T-helper 9 cell (primary cell): ENCODE results near the gene THOC6.

Experiments
- DNase-seq: peaks from one replicate; pipeline ENCODE4 v3.0.0-alpha.2; 2020
- total RNA-seq, 2 donors: gene quantifications; one replicate each; lab custom pipeline; 2026; lab: John Stamatoyannopoulos, UW

Gene THOC6
- 12.8 to 30.8 reads per million in 2 donors for total RNA-seq

DNA sequence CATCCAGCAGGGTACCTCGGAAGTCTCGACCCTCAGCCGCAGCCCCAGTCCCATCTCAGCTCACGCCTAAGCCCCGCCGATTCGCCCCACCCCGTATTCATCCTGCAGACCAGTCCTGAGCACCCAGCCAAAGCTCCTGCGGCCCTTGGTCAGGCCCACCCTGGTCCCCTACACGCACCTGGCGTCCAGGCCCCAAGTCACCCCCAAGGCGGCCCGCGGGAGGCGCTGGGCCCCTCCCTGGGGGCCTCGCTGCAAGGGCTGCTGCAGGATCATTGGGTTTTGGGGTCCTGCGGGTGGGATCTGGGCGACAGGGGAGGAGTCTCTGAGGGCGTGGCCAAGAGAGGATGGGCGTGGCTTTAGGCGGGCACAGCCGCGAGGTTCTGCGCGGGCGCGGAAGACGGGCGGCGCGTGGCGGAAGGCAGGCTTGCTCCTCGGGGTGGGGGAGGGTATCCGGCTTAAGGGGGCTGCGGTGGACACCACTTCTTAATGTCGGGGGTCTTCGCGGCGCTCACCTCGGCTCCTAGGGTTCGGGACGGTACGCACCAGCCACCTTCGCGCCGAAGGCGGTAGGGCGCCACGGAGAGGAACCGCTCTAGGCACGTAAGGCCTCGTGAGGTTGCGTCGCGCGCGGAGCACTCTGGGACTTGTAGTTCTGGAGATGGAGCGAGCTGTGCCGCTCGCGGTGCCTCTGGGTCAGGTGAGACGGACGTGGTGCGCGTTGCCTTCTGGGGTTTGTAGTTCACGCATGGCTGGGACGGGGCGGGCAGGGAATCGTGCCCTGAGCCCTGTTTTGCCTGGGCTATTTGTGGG lies at the start of gene THOC6, which contains the start of gene HCFC1R1:
Gene THOC6, plus strand, starts transcription at position 367 of the 810 bp plus-strand sequence. Its CDS starts 292 bp downstream, at position 659.
Gene HCFC1R1, minus strand, starts transcription at position 274 of the 810 bp plus-strand sequence. Its CDS starts 1 bp downstream, at position 273.
- peak; percentile 92 for DNase-seq

DNA sequence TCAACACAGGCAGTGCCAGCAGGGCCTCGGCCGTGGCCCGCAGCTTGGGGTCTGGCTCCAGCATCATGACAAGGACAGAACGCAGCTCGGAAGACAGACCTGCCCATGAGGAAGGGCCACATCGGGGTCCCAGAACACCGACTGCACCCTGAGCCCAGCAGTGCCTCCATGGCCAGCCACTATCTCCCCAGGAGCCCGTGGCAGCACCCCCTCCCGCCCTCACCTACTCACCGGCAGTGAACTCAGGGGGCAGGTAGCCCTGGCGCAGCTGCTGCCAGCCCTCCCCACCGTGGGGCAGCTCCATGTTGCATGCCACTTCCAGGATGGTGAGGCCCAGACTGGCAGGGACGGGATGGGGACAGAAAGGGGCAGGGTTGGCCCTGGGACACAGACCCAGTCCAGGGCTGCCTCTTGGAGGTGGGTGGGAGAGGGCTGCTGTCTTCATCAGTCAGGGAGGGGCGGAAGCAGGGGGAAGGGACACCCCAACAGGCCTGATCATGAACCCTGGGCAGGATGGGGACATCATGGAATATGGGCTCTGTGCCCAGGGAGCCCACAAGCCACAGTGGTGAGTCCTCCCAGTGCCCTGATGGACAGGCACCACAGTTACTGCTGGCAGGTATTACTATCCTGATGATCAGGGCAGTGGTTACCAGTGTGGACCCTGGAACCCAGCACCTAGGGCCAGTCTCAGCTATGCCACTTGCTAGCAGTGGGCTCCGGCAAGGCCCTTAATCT lies 49.3 kb upstream of the THOC6 start:
- no peak for DNase-seq

DNA sequence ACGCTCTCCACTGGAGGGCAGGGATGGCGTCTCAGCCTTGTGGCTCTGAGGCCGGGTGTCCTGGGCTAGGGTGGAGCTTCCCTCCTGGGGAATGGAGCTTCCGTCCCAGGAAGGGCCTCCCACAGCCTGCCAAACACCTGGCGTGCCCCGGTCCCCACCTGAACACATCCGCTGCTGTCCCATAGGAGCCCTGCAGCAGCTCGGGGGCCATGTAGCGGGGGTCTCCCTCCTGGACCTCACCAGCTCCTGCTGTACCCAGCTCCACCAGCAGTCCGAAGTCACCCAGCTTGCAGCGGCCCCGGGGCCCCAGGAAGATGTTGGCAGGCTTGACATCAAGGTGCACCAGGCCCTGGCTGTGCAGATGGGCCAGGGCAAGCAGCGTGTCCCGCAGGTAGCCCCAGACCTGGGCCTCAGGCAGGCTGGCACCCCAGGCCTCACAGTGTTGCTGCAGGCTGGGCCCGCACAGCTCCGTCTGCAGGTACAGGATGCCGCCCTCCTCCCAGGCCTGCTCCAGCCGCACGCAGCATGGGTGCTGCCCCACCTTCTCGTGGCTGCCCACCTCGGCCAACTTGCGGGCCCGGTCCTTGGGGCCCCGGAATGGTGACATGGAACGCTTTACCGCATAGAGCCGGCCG lies 48.6 kb upstream of the THOC6 start:
- no peak for DNase-seq

DNA sequence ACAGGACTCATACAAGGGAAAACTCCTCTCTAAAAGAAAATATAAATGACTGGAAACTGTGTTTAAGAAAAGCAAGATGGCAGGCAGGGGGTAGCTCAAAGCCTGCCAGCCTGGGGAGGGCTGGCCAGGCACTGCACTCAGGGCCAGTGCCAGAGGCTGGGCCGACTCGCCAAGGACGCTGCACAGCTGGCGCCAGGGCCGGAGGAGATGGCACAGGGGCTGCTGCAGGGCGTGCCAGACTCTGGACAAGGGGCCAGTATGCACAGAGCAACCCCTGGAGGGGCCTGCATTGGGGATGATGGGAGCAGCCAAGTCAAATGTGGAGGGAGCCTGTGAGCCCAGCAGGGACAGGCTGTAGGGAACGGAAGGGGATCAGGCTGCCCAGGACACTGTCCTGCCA lies 47.6 kb upstream of the THOC6 start:
- no peak for DNase-seq

GRCh38 chr16:2976673-2977072 lies 47.2 kb upstream of the THOC6 start:
- DNase-seq: no peak

DNA sequence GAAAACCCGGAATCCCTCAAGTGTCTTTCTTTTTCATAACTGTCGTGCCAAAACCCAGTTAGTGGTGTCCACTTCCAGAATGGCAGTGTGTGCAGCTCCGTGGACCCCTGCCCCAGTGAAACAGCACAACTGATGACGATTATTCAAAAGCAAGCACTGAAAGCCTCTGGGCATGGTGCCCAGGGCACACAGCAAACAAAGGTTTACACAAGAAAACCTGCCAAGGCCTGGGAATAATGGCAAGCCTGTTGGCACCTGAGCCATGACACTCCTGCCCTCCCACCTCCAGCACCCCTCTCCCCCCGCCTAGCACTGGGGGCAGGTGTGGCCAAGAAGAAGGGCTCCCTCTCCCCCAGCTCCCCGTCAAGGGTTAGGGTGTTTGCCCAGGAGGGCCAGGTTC lies 46.4 kb upstream of the THOC6 start:
- DNase-seq: no peak

GRCh38 chr16:2979669-2980226 lies 44.1 kb upstream of the THOC6 start:
- DNase-seq: no peak

DNA sequence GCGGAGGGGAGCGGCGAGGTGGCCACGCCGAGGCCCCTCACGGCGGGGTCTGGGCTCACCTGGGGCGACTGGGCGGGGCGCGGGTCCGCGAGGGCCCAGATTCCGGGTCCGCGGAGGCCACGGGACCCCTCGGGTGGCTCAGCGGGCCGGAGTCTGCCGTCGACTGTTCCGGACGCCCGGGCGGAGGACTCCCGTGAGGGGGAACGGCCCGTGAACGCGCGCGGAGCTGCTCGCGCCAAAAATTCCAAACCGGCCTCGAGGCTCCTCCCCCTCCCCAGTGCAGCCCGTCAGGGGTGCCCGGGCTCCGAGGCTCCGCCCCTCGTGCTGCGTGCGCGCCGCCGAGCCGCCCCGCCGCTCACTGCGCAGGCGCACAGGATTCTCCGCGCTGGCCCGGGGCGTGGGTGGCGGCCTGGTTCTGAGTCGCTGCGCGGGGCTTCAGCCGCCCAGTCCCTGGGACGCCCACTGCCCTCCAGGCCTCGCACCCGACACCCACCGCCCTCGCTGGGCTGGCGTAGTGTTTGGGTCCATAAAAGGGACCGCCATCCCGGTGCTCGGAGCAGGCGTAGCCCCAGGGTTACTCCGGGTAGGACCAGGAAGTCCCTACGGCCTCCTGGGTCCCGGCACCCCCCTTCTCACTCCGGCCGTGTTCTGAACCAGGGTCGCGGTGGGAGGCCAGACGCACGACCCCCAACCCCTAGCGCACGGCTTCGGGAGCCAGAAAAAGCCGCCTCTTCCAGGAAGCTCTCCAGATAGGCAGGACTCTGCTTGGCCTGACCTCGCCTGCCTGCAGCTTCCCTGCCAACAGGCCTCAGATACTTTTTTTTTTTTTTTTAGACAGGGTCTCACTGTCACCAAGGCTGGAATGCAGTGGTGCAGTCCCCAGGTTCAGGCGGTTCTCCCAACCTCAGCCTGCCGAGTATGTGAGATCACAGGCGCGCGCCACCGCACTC lies 43.3 kb upstream of the THOC6 start, which contains the start of gene PKMYT1:
Gene PKMYT1, minus strand, starts transcription at position 220 of the 950 bp plus-strand sequence. CDS start 789 bp downstream, outside the sequence.
- peak; percentile 93 for DNase-seq

GRCh38 chr16:2981177-2981898 lies 42.5 kb upstream of the THOC6 start:
- DNase-seq: no peak

DNA sequence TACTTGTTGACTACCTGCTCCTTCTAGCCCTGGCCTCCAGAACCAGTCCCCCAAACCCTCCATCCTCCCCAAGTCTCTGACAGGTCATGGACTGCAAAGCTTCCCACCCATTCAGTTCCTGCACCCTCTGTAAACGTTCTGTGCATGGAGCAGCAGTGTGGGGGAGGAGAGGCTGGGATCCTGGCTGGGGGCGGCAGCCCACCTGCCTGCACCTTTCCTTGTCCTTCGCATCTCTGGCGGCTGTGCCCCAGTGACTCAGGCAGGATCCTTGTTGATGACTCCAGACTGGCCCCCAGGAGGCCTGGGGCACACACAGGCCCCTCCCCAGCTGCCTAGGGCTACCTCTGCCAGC lies 42.0 kb upstream of the THOC6 start:
- no peak for DNase-seq

GRCh38 chr16:2982402-2982801 lies 41.4 kb upstream of the THOC6 start:
- DNase-seq: no peak

DNA sequence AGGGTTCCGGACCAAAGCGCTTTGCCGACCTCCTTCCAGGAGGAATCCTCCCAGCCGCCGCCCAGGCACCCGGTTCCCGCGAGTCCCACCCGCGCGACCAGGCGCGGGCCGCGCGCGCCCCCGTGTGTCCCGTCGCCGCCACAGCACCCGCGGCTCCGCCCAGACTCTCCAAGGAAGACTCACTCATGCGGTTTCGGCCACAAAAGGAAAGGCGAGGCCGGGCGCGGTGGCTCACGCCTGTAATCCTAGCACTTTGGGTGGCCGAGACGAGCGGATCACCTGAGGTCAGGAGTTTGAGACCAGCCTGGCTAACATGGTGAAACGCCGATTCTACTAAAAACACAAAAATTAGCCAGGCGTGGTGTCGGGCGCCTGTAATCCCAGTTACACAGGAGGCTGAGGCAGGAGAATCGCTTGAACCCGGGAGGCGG lies 40.1 kb upstream of the THOC6 start:
- DNase-seq: peak; percentile 62

DNA sequence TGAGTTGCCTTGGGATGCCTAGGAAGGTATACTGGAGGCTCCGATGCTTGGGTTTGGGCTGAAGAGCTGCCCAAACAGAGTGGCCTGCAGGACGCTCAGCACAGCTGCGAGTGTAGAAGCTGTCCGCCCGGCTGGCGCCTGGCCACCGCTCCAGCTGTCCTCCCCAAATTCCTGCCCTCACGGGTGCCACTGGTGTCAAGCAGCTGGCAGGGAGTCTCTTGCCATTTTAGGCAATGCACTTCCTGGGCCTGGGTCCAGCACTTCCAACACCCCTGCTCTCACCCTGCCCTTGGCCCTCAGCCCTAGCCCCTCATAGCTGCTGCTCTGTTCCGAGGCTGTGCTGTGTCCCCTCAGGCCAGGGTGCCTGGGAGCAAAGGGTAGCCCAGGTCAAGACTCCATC lies 38.4 kb upstream of the THOC6 start:
- DNase-seq: no peak

DNA sequence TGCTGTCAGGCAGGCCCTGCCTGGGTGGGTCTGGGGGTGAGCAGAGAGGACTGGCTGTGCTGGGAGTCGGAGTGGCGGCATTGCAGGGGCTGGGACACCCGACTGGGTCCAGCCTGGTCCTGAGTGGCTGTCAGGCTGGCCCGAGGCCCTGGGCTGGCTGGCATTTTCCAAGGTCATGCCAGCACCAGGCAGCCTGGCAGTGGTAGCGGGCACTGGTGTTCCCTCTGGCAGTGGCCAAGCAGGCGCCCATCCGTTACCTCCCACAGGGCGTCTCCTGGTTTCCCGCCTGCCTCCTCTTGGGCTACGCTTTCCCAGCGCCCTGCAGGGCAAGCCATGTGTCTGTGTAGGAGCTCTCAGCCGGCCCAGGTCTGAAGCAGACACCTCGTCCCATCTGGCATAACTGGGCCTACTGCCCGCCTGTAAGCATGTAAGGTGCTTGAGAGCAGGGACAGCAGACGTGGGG lies 37.9 kb upstream of the THOC6 start:
- no peak for DNase-seq

DNA sequence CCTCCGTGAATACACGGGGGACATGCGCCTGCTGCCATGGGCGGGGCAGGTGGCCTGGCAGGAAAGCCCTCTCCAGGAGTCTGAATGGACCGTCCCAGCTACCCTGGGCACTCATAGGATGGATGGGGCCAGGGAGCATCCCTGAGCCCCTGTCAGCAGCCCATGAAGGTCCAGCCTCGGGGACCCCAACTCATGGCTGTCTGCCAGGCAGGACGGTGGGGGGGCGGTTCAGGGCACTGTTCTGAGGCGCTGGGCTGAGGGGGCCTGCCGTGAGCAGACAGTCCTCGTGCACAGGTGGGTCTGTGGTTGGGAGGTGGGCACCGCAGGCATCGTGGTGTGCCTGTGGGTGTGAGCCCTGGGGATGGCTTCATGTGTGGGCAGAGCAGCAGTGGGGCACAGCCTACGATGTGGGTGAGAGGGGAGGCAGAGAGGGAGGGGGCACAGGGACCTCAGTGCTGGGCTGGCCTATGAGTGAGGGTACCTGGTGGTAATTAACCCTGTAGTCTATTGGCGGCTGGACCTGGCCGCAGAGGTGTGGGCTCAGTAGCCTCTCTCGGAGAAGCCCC lies 37.1 kb upstream of the THOC6 start:
- DNase-seq: no peak

DNA sequence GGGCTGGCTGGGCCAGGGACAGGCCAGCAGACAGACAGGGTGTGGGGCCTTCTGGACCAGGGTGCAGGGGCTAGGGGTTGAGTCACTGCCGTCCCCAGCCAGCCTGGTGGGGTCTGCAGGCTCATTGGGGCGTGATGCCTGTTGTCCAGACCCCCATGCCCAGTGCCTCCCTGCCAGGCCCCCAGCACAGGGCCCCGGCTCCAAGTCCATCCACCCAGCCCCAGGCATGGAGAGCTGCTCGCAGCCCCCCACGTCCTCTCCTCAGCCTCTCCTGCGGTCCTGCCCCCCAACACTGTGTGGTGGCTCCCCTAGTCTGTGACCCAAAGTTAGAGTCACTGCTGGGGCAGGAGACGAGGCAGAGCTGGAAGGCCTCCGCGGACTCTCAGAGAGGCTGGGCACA lies 36.5 kb upstream of the THOC6 start:
- DNase-seq: no peak

GRCh38 chr16:2987833-2988232 lies 36.0 kb upstream of the THOC6 start:
- DNase-seq: no peak

GRCh38 chr16:2988590-2989099 lies 35.2 kb upstream of the THOC6 start:
- DNase-seq: no peak

DNA sequence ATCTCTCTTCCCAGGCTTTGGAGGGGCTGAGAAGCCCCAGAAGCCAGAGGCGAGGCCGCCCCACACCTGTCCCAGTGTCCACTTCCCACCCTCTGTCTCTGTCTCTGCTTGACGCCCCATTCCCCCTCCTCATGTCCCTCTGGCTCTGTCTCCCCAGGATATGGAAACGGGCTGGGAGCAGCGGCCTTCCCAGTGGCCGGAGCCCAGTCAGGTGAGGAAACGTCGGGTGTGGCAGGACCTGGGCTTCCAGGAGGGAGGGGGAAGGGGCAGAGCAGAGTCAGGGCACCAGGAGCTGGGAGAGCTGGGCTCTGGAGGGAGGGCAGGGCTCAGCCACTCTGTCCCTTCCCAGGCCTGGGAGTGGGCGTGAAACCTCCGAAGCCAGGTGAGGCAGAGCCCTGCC lies 32.9 kb upstream of the THOC6 start:
- no peak for DNase-seq

DNA sequence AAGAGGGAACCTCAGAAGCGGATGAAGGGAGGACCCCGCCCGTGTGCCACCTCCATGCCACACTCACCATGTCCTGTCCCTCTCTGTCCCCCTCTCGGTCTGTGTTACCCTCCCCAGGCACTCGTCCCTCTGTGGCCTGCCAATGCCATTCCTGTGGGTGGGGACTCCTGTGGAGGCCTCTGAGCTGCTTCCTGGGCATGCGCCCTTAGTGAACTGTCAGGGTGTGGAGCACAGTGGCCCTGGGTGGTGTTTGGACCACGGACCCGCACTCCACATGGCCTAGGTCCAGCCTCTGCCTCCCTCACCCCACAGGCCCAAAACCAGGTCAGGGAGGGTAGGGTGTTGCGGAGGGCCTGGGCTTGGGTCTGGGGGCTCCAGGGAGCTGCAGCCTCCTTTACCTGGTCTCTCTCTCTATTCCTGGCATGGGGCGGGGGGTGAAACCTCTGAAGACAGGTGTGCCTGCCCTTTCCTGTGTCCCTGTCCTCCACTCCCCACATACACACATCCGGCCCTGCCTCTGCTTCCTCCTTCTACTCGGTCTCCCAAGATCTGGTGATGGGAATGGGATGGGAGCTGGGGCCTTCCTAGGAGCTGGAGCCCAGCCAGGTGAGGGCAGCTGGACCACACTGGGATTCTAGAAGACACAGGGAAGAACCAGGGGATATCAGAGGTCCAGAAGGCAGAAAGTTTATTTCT lies 32.1 kb upstream of the THOC6 start:
- DNase-seq: no peak
